LNCAP (cell line): ENCODE data around the gene ABCC1.

Experiments
- CTCF ChIP-seq: fragments of 450-650 bp; IDR thresholded peaks from 2 replicates; pipeline ENCODE4 v1.5.1; 2017; ENCODE audit warnings: mild to moderate bottlenecking

ABCC1 gene

DNA sequence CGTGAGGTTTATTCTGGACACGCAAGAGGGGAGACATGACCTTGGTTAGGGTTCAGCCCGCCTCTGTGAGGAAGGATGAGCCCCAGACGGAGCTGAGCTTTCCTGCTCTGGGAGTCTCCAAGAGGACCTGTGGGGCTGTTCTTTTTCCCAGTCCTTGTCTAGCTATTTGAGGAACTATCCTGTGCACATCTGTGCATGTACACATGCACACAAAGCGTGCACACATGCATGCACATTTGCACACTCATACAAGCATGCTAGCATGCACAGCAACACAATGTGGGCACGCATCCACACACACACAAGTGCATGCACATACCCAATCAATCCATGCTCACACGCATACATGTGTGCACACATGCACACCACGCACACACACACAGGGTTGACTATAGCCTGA is 233.5 kb downstream of the ABCC1 start:
- no peak for TF ChIP-seq CTCF

DNA sequence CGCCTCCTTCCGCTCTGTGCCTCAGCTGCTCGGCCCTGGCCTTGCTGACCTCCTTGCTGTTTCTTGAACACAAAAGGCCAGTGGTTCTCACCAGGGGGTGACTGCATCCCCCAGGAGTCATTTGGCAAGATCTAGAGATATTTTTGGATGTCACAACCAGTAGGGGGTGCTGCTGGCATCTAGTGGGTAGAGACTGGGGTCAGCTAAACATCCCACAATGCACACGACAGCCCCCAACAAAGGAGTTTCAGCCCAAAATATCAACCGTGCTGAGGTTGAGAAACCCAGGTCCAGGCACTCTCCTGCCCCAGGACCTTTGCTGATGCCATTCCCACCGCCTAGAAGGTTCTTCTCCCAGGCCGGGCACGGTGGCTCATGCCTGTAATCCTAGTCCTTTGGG is 234.1 kb downstream of the ABCC1 start:
- peak; percentile 34; the same call in 1 of the 2 replicates for TF ChIP-seq CTCF

GRCh38 chr16:16184594-16184993 is 235.2 kb downstream of the ABCC1 start:
- TF ChIP-seq CTCF = no peak

DNA sequence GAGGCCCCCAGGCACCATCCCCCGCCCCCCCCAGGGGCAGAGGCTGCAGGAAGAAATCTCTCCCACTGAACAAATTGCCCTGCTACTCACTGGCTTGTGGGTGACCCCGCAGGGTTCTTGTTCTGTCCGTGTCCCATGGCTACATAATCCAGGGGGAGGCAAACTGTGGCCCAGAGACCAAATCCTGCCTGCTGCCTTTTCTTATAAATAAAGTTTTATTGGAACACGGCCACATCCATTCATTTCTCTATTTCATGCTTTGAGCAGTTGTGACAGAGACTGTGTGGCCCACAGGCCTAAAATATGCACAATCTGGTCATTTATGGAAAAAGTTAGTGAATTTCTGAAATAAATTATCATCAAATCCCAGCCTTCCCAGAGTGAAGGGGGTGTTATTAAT is 235.7 kb downstream of the ABCC1 start:
- no peak for TF ChIP-seq CTCF

DNA sequence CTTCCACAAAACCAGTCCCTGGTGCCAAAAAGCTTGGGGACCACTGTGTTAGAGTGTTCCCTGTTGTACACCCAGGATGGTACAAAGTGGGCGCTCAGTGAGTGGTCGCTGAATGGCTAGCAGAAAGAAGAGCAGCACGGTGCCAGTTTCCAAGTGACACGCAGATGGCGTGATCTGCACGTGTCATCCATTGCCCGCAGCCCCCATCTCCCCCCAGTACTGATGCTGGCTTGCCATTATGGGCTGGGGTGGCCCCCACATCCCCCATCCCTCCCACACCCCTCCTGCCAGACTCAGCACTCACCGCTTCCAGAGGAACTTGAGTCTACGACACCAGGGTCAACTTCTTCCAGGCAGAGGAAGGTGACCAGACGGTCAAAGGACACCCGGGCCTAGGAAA is 237.4 kb downstream of the ABCC1 start:
- TF ChIP-seq CTCF = no peak

- no peak for TF ChIP-seq CTCF
Measured at GRCh38 chr16:16188827-16189226, 239.4 kb downstream of the ABCC1 start.

GRCh38 chr16:16189842-16190241 is 240.4 kb downstream of the ABCC1 start:
- no peak for TF ChIP-seq CTCF

- TF ChIP-seq CTCF = no peak
Measured at GRCh38 chr16:16190546-16190945, 241.1 kb downstream of the ABCC1 start.
